Neuronal stem cell (in vitro differentiated cells): ENCODE results near the gene PIK3AP1.

Source experiments
- DNase-seq: peaks from one replicate; pipeline ENCODE4 v3.0.0-alpha.2; 2013; ENCODE audit warnings: low spot score
- H2AFZ ChIP-seq: one replicate; pipeline ENCODE4 v1.6.1; 2013; ENCODE audit warnings: mild to moderate bottlenecking, low read length, inconsistent platforms
- H2AK5ac ChIP-seq: 2 replicates; pipeline ENCODE4 v1.6.1; 2013; ENCODE audit warnings: low read depth, mild to moderate bottlenecking, inconsistent platforms, low read length, moderate library complexity, mixed read lengths
- H2BK120ac ChIP-seq: 2 replicates; pipeline ENCODE4 v1.6.1; 2013; ENCODE audit warnings: low read depth, mild to moderate bottlenecking, inconsistent platforms, low read length, moderate library complexity, mixed read lengths
- H2BK12ac ChIP-seq: one replicate; pipeline ENCODE4 v1.6.1; 2013; ENCODE audit warnings: low read length, inconsistent platforms
- H2BK15ac ChIP-seq: 2 replicates; pipeline ENCODE4 v1.6.1; 2013; ENCODE audit warnings: mild to moderate bottlenecking, low read length, inconsistent platforms, mixed read lengths
- H2BK5ac ChIP-seq: one replicate; pipeline ENCODE4 v1.6.1; 2013; ENCODE audit warnings: inconsistent platforms, mild to moderate bottlenecking, low read length, moderate library complexity
- H3K14ac ChIP-seq: one replicate; pipeline ENCODE4 v1.6.1; 2013; ENCODE audit warnings: low read length, inconsistent platforms
- H3K18ac ChIP-seq: 2 replicates; pipeline ENCODE4 v1.6.1; 2013; ENCODE audit warnings: low read length, inconsistent platforms
- H3K23ac ChIP-seq: 2 replicates; pipeline ENCODE4 v1.6.1; 2013; ENCODE audit warnings: low read depth, mild to moderate bottlenecking, mixed read lengths, low read length, inconsistent platforms; ENCODE audit not compliant: poor library complexity
- H3K27ac ChIP-seq: replicated peaks from 3 replicates; pipeline ENCODE4 v1.5.1; 2013; ENCODE audit warnings: low read length, inconsistent platforms
- H3K27me3 ChIP-seq, 3 experiments: 2 replicates each; pipeline ENCODE4 v1.6.1; 2013; ENCODE audit warnings: low read length in 3 of 3, mild to moderate bottlenecking in 2 of 3, inconsistent platforms in 1 of 3, low read depth in 1 of 3, mixed read lengths in 1 of 3, moderate library complexity in 1 of 3; ENCODE audit not compliant: control insufficient read depth in 3 of 3, insufficient read depth in 3 of 3
- H3K36me3 ChIP-seq, 2 donors: replicated peaks in 1 of 2; 2 replicates each; pipeline ENCODE4 v1.6.1; 2013; ENCODE audit warnings: low read length in 2 of 2; ENCODE audit not compliant: control insufficient read depth in 2 of 2, insufficient read depth in 2 of 2
- H3K4ac ChIP-seq: 2 replicates; pipeline ENCODE4 v1.6.1; 2013; ENCODE audit warnings: inconsistent platforms, mild to moderate bottlenecking, low read length, moderate library complexity
- H3K4me1 ChIP-seq, 2 donors: 1 replicate in 1 of 2; 2 replicates in 1 of 2; pipeline ENCODE4 v1.6.1; 2013; ENCODE audit warnings: low read length in 2 of 2, low read depth in 1 of 2; ENCODE audit not compliant: control insufficient read depth in 2 of 2, insufficient read depth in 1 of 2
- H3K4me2 ChIP-seq: one replicate; pipeline ENCODE4 v1.6.1; 2013; ENCODE audit warnings: mild to moderate bottlenecking, low read length, inconsistent platforms; ENCODE audit not compliant: insufficient read depth, poor library complexity, severe bottlenecking
- H3K4me3 ChIP-seq, 2 donors: 2 replicates each; pipeline ENCODE4 v1.5.1; 2013; ENCODE audit warnings: low read length in 2 of 2, mild to moderate bottlenecking in 2 of 2, inconsistent platforms in 1 of 2, moderate library complexity in 1 of 2
- H3K79me1 ChIP-seq: one replicate; pipeline ENCODE4 v1.6.1; 2013; ENCODE audit warnings: low read depth, mild to moderate bottlenecking, inconsistent platforms, low read length, moderate library complexity
- H3K9ac ChIP-seq: one replicate; pipeline ENCODE4 v1.6.1; 2013; ENCODE audit warnings: mild to moderate bottlenecking, low read depth, low read length, inconsistent platforms; ENCODE audit not compliant: poor library complexity
- H3K9me3 ChIP-seq, 2 donors: replicated peaks in 1 of 2; 2 replicates each; pipeline versions ENCODE3 to v1.6.1; 2013; ENCODE audit warnings: low read length in 2 of 2, mild to moderate bottlenecking in 2 of 2, inconsistent platforms in 1 of 2, low read depth in 1 of 2, mixed read lengths in 1 of 2, moderate library complexity in 1 of 2; ENCODE audit not compliant: control insufficient read depth in 2 of 2, insufficient read depth in 1 of 2
- H4K8ac ChIP-seq: one replicate; pipeline ENCODE4 v1.6.1; 2013; ENCODE audit warnings: low read depth, mild to moderate bottlenecking, inconsistent platforms, low read length, moderate library complexity
- H4K91ac ChIP-seq: one replicate; pipeline ENCODE4 v1.6.1; 2013; ENCODE audit warnings: low read length, low read depth, mild to moderate bottlenecking, inconsistent platforms; ENCODE audit not compliant: poor library complexity
- WGBS, 2 donors: extraction: QIAGEN DNeasy Blood & Tissue Kit; methylation state at CpG; one replicate each; pipeline ENCODE4 v1.1.7; 2013; ENCODE audit warnings: missing lambda C conversion rate in 2 of 2, mixed read lengths in 1 of 2; ENCODE audit not compliant: insufficient read length in 2 of 2, insufficient replicate concordance in 1 of 2; ENCODE audit errors: extremely low coverage in 2 of 2; 5-methylcytosine and 5-hydroxymethylcytosine counted together

The PIK3AP1 gene

GRCh38 chr10:96709525-96709924 lies 10.8 kb downstream of the PIK3AP1 start:
- Histone ChIP-seq H2BK120ac (no peak overlapping the region), H4K8ac (no peak overlapping the region), H2AK5ac (peak overlapping the region; percentile 46), H2AFZ (no peak overlapping the region), H3K36me3 (no peaks in the 10 kb centered on the region), H3K4ac (peak overlapping the region; percentile 89), H2BK15ac (no peak overlapping the region), H2BK5ac (peak overlapping the region; percentile 13), H3K4me1 (no peaks in the 10 kb centered on the region), H3K9me3 (no peaks in the 10 kb centered on the region), H3K4me3 (no peak overlapping the region), H3K18ac (peak overlapping the region; percentile 76), H3K9ac (no peak overlapping the region), H3K14ac (peak overlapping the region; percentile 21), H3K23ac (no peak overlapping the region), H2BK12ac (no peak overlapping the region), H3K79me1 (no peaks in the 10 kb centered on the region), H3K27me3 (no peaks in the 10 kb centered on the region), H3K4me2 (no peak overlapping the region), H3K27ac (no peak overlapping the region), H4K91ac (no peak overlapping the region)
- WGBS, 2 donors = no CpG with 5 or more reads among the region's 19 CpGs
- no peak for DNase-seq

GRCh38 chr10:96708996-96709395 lies 11.3 kb downstream of the PIK3AP1 start:
- Histone ChIP-seq H2BK120ac (no peak overlapping the region), H2BK15ac (no peak overlapping the region), H2AFZ (no peak overlapping the region), H3K4ac (no peak overlapping the region), H3K14ac (no peak overlapping the region), H3K36me3 (no peaks in the 10 kb centered on the region), H3K79me1 (no peaks in the 10 kb centered on the region), H2BK12ac (no peak overlapping the region), H3K4me3 (no peak overlapping the region), H4K91ac (no peak overlapping the region), H3K27me3 (no peaks in the 10 kb centered on the region), H2BK5ac (peak overlapping the region; percentile 13), H3K18ac (no peak overlapping the region), H3K9ac (no peak overlapping the region), H3K4me2 (no peak overlapping the region), H3K9me3 (no peaks in the 10 kb centered on the region), H3K27ac (no peak overlapping the region), H2AK5ac (no peak overlapping the region), H3K23ac (no peak overlapping the region), H4K8ac (no peak overlapping the region), H3K4me1 (no peaks in the 10 kb centered on the region)
- no CpG with 5 or more reads among the region's 7 CpGs for WGBS, 2 donors
- no peak for DNase-seq

- Histone ChIP-seq H2BK120ac (no peak overlapping the region), H2AK5ac (no peak overlapping the region), H3K36me3 (no peaks in the 10 kb centered on the region), H3K4me3 (no peak overlapping the region), H4K8ac (no peak overlapping the region), H3K23ac (no peak overlapping the region), H2BK5ac (no peak overlapping the region), H3K27me3 (no peaks in the 10 kb centered on the region), H3K9ac (no peak overlapping the region), H3K9me3 (no peaks in the 10 kb centered on the region), H3K14ac (no peak overlapping the region), H2BK12ac (no peak overlapping the region), H2BK15ac (no peak overlapping the region), H3K18ac (no peak overlapping the region), H3K27ac (no peak overlapping the region), H3K4me2 (no peak overlapping the region), H3K79me1 (no peaks in the 10 kb centered on the region), H4K91ac (no peak overlapping the region), H2AFZ (no peak overlapping the region), H3K4me1 (no peaks in the 10 kb centered on the region), H3K4ac (no peak overlapping the region)
- WGBS, 2 donors = no CpG with 5 or more reads among the region's 7 CpGs
- DNase-seq = no peak
These were observed 11.9 kb downstream of the PIK3AP1 start for GRCh38 chr10:96708456-96708855.

DNA sequence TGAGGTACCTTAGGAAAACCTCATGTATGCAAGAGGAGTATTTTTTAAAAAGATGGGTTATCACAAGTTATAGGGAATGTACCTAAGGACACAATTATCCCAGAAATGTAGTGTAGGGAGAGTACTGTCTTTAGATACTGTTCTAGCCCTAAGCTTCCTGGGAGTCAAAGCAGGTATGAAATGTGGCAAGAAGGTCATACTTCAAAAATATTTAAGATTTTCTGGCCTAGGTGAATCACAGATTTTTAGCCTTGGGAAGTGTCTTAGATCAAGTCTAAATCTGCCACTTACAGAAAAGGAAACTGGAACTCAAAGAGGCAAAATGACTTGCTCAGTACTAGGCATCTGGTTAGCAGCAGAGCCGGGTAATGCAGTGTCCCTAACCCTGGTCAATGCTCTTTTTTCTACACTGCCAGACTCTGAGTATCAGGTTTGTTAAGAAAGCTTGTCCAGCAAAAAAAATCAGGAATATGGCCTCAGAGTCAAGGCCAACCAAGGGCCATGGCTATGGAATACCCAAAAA lies 13.9 kb downstream of the PIK3AP1 start:
- Histone ChIP-seq H2BK15ac (no peak overlapping the region), H3K36me3 (no peaks in the 10 kb centered on the region), H2AK5ac (no peak overlapping the region), H3K18ac (no peak overlapping the region), H2BK120ac (no peak overlapping the region), H3K9me3 (no peaks in the 10 kb centered on the region), H3K79me1 (no peaks in the 10 kb centered on the region), H2BK5ac (no peak overlapping the region), H3K4me1 (no peaks in the 10 kb centered on the region), H3K4me3 (no peak overlapping the region), H3K27me3 (no peaks in the 10 kb centered on the region), H2AFZ (no peak overlapping the region), H3K4me2 (no peak overlapping the region), H3K27ac (no peak overlapping the region), H3K23ac (no peak overlapping the region), H3K4ac (no peak overlapping the region), H2BK12ac (no peak overlapping the region), H4K8ac (no peak overlapping the region), H4K91ac (no peak overlapping the region), H3K14ac (no peak overlapping the region), H3K9ac (no peak overlapping the region)
- WGBS, 2 donors = no CpG with 5 or more reads among the region's 1 CpG
- DNase-seq = no peak
